Neural progenitor cell (in vitro differentiated cells): Measurements from ENCODE around the gene FYB1. TPM values are rescaled to one million over a fixed set of nuclear protein-coding genes. Genes with fewer than 3 reads are reported as not detected.

Source experiments
- DNase-seq: peaks from one replicate; pipeline ENCODE4 v3.0.0-alpha.2; 2016; ENCODE audit warnings: low spot score
- H2AFZ ChIP-seq: fragments of 200-600 bp; sonication (generic); replicated peaks from 2 replicates; pipeline ENCODE4 v1.6.1; 2016; ENCODE audit warnings: antibody characterized with exemption
- H3F3A ChIP-seq: fragments of 200-600 bp; sonication (generic); 2 replicates; pipeline ENCODE4 v1.6.1; 2016; ENCODE audit warnings: antibody characterized with exemption, low read depth
- H3K27ac ChIP-seq: fragments of 200-600 bp; sonication (generic); 2 replicates; pipeline ENCODE4 v1.5.1; 2016; ENCODE audit warnings: mild to moderate bottlenecking
- H3K27me3 ChIP-seq: fragments of 200-600 bp; sonication (generic); 2 replicates; pipeline ENCODE4 v1.6.1; 2016; ENCODE audit warnings: mild to moderate bottlenecking, moderate library complexity
- H3K36me3 ChIP-seq: fragments of 200-600 bp; sonication (generic); 2 replicates; pipeline ENCODE4 v1.5.1; 2016
- H3K4me1 ChIP-seq: fragments of 200-600 bp; sonication (generic); 2 replicates; pipeline ENCODE4 v1.6.1; 2016; ENCODE audit warnings: mixed run types
- H3K4me2 ChIP-seq: fragments of 200-600 bp; sonication (generic); 2 replicates; pipeline ENCODE4 v1.6.1; 2016
- H3K4me3 ChIP-seq: fragments of 200-600 bp; sonication (generic); 2 replicates; pipeline ENCODE4 v1.5.1; 2016
- H3K79me2 ChIP-seq: fragments of 200-600 bp; sonication (generic); 2 replicates; pipeline ENCODE4 v1.6.1; 2016; ENCODE audit warnings: low read depth
- H3K9ac ChIP-seq: fragments of 200-600 bp; sonication (generic); 2 replicates; pipeline ENCODE4 v1.6.1; 2016
- H3K9me3 ChIP-seq: fragments of 200-600 bp; sonication (generic); 2 replicates; pipeline ENCODE4 v1.5.1; 2016; ENCODE audit warnings: low read depth
- H4K20me1 ChIP-seq: fragments of 200-600 bp; sonication (generic); 2 replicates; pipeline ENCODE4 v1.6.1; 2016; ENCODE audit warnings: low read depth
- H3K27ac Mint-ChIP-seq: 3 replicates; pipeline ENCODE4 v1.8.0; 2021; ENCODE audit warnings: mixed read lengths
- H3K27me3 Mint-ChIP-seq: 2 replicates; pipeline ENCODE4 v1.8.0; 2022; ENCODE audit warnings: low read depth, mild to moderate bottlenecking, inconsistent platforms, moderate library complexity, mixed read lengths; ENCODE audit not compliant: insufficient read depth
- H3K36me3 Mint-ChIP-seq: 3 replicates; pipeline ENCODE4 v1.8.0; 2021; ENCODE audit warnings: mixed read lengths
- H3K4me1 Mint-ChIP-seq: 3 replicates; pipeline ENCODE4 v1.8.0; 2021; ENCODE audit warnings: mixed read lengths
- H3K4me3 Mint-ChIP-seq: 3 replicates; pipeline ENCODE4 v1.8.0; 2021; ENCODE audit warnings: mild to moderate bottlenecking, moderate library complexity, mixed read lengths
- H3K9me3 Mint-ChIP-seq: 3 replicates; pipeline ENCODE4 v1.8.0; 2020; ENCODE audit warnings: mixed read lengths
- EZH2 ChIP-seq: fragments of 200-600 bp; sonication (generic); IDR thresholded peaks from 2 replicates; pipeline ENCODE4 v1.6.1; 2017; ENCODE audit warnings: antibody characterized with exemption, mild to moderate bottlenecking, moderate library complexity
- EZH2phosphoT487 ChIP-seq: fragments of 200-600 bp; sonication (generic); IDR thresholded peaks from 2 replicates; pipeline ENCODE4 v1.6.1; 2017; ENCODE audit warnings: antibody characterized with exemption
- total RNA-seq: library from RNA; depleted of rRNA; stranded (reverse); fragments of >200 nt; gene quantifications from 2 replicates; pipeline ENCODE4 v1.2.3, GENCODE V29; 2015; ENCODE audit warnings: low replicate concordance
- TF ChIP-seq, protein P1 (sequence below): fragments of 200-600 bp; sonication (generic); IDR thresholded peaks from 2 replicates; pipeline ENCODE4 v1.5.1; 2017; ENCODE audit warnings: antibody characterized with exemption, mild to moderate bottlenecking

FYB1 gene
- total RNA-seq, 1 donor from 2014 or later, result not detected

DNA sequence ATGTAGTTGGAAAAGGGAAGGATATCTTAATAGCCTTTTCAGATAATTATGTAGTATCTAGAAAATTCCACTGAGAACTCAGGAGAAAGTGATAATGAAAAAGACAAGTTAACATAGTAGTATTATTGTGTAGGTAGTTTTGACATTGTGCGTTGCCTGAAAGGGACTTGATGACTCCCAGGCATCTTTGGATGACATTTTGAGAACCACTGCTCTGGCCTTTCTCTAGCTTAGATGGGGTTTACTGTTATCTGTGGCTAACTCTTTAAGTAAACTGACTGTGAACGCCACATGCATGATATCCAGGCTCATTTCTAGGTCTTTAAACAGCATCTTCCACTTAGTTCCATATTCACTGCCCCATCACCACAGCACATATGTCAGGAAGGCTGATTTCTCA lies 14.4 kb upstream of the FYB1 start:
- Mint-ChIP-seq H3K27ac (no peak overlapping the region), H3K4me1 (no peaks in the 10 kb centered on the region), H3K4me3 (no peak overlapping the region), H3K36me3 (no peaks in the 10 kb centered on the region), H3K27me3 (no peaks in the 10 kb centered on the region), H3K9me3 (no peaks in the 10 kb centered on the region)
- Histone ChIP-seq H3K9me3 (no peaks in the 10 kb centered on the region), H4K20me1 (no peaks in the 10 kb centered on the region), H3K9ac (no peak overlapping the region), H2AFZ (no peak overlapping the region), H3K27me3 (no peaks in the 10 kb centered on the region), H3K4me1 (no peaks in the 10 kb centered on the region), H3K36me3 (no peaks in the 10 kb centered on the region), H3K79me2 (no peaks in the 10 kb centered on the region), H3K4me3 (no peak overlapping the region), H3K4me2 (no peak overlapping the region), H3F3A (no peaks in the 10 kb centered on the region), H3K27ac (no peak overlapping the region)
- TF ChIP-seq EZH2phosphoT487, result no peak
- TF ChIP-seq, protein P1, sequence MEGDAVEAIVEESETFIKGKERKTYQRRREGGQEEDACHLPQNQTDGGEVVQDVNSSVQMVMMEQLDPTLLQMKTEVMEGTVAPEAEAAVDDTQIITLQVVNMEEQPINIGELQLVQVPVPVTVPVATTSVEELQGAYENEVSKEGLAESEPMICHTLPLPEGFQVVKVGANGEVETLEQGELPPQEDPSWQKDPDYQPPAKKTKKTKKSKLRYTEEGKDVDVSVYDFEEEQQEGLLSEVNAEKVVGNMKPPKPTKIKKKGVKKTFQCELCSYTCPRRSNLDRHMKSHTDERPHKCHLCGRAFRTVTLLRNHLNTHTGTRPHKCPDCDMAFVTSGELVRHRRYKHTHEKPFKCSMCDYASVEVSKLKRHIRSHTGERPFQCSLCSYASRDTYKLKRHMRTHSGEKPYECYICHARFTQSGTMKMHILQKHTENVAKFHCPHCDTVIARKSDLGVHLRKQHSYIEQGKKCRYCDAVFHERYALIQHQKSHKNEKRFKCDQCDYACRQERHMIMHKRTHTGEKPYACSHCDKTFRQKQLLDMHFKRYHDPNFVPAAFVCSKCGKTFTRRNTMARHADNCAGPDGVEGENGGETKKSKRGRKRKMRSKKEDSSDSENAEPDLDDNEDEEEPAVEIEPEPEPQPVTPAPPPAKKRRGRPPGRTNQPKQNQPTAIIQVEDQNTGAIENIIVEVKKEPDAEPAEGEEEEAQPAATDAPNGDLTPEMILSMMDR, result no peak
- no peak for TF ChIP-seq EZH2
- no peak for DNase-seq

DNA sequence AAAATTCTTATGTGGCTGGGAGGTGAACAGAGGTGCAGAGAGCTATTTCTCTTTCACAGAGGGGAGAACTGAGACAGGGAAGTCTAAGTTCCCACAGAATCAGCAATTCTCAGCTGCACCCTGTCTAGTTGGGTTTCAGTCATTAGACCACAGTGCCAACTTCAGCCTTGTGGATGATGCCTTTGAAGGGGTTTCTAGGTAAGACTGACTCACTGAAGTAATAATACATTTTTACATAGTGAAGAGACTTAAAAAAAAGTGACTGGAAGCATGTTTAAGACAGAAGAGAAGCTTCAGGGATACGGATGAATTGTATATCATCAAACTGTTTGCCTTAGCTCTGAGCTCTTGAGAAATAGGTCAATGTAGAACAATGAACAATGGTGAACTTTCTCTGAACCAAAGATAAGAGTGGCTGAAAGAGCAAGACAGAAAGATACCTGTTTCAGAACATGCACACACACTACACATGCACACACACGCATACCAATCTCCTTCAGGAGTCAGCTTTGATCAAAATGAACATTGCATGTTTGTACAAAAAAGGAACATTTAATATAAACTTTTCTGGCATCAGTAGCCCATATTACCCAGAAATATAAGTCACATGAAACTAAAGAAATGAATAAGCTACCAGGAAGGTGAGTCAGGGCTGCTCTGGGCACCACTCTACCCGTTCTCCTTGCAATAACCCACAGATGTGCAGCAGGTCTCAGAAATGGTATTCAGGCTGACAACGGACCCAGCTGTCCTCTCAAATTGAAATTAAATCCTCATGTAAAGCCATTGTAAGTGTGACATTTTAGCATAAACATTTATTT lies 12.6 kb upstream of the FYB1 start:
- Mint-ChIP-seq H3K4me1 (no peaks in the 10 kb centered on the region), H3K27me3 (no peaks in the 10 kb centered on the region)
- H2AFZ ChIP-seq, result no peak overlapping the region

DNA sequence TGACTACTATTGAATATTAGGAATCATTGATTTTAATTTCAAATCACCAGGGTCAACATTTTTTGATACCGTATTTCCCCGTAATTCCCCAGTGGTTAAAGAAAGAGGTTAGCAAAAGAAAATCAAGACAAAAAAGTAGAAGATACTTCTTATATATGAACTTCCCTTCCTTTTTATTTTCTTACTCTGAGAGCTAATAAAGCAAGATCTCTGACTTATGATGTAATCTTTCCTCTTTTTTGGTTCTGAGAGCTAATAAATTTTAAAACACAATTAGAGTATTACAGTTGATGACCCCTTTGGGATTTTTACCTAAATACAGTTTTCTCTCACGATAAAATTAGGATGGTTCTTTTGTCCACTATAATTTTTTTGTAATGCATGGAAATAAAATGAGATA lies 9.2 kb upstream of the FYB1 start:
- Histone ChIP-seq H3K4me2 (no peak overlapping the region), H3K27ac (no peak overlapping the region), H3K36me3 (no peaks in the 10 kb centered on the region), H2AFZ (no peak overlapping the region), H3K79me2 (no peaks in the 10 kb centered on the region), H3K4me3 (no peak overlapping the region), H4K20me1 (no peaks in the 10 kb centered on the region), H3K9me3 (no peaks in the 10 kb centered on the region), H3K27me3 (no peaks in the 10 kb centered on the region), H3K9ac (no peak overlapping the region), H3F3A (no peaks in the 10 kb centered on the region), H3K4me1 (peaks cover 8% of the 10 kb centered on the region)
- no peak for TF ChIP-seq EZH2phosphoT487
- Mint-ChIP-seq H3K27me3 (no peaks in the 10 kb centered on the region), H3K27ac (no peak overlapping the region), H3K4me3 (no peak overlapping the region), H3K4me1 (no peaks in the 10 kb centered on the region), H3K9me3 (no peaks in the 10 kb centered on the region), H3K36me3 (no peaks in the 10 kb centered on the region)
- no peak for DNase-seq

More for the DNA sequence above, 12.6 kb upstream of the FYB1 start:
- no peak overlapping the region for H3K4me2 ChIP-seq
- H3K4me1 ChIP-seq, result no peaks in the 10 kb centered on the region
- H3K79me2 ChIP-seq, result no peaks in the 10 kb centered on the region
- H3F3A ChIP-seq, result no peaks in the 10 kb centered on the region
- DNase-seq, result no peak
- H3K36me3 ChIP-seq, result no peaks in the 10 kb centered on the region
- TF ChIP-seq, protein P1, result no peak
- no peak for TF ChIP-seq EZH2phosphoT487
- Mint-ChIP-seq H3K27ac (no peak overlapping the region), H3K9me3 (no peaks in the 10 kb centered on the region), H3K36me3 (no peaks in the 10 kb centered on the region), H3K4me3 (no peak overlapping the region)
- no peak overlapping the region for H3K9ac ChIP-seq
- no peak overlapping the region for H3K27ac ChIP-seq
- no peak overlapping the region for H3K4me3 ChIP-seq
- H3K9me3 ChIP-seq, result no peaks in the 10 kb centered on the region
- H4K20me1 ChIP-seq, result no peaks in the 10 kb centered on the region
- no peaks in the 10 kb centered on the region for H3K27me3 ChIP-seq

DNA sequence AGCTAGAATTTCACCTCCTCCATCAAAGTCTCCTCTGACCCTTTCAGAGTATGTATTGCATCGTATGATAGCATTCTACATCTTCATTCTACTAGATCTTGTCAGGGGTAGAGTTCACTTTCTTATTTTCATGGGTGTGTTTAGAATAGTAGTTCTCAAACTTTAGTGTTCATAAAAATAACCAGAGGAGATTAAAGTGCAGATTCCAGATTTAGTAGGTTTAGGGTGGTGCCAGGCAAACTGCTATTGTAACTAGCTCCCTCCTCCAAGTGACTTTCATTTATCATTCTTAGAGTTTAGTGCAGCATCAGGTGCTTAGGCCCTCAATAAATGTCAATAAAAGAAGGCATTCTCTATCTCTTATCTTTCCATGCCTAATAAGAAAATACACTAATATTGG lies 7.2 kb upstream of the FYB1 start:
- H3F3A ChIP-seq, result no peaks in the 10 kb centered on the region
- no peak overlapping the region for H3K27ac ChIP-seq
- Mint-ChIP-seq H3K4me3 (no peak overlapping the region), H3K4me1 (no peaks in the 10 kb centered on the region), H3K9me3 (no peaks in the 10 kb centered on the region), H3K27ac (no peak overlapping the region), H3K36me3 (no peaks in the 10 kb centered on the region), H3K27me3 (no peaks in the 10 kb centered on the region)
- no peaks in the 10 kb centered on the region for H4K20me1 ChIP-seq
- no peak overlapping the region for H3K4me3 ChIP-seq
- no peak overlapping the region for H3K9ac ChIP-seq
- no peaks in the 10 kb centered on the region for H3K27me3 ChIP-seq
- H3K9me3 ChIP-seq, result no peaks in the 10 kb centered on the region
- H3K79me2 ChIP-seq, result no peaks in the 10 kb centered on the region
- H3K4me1 ChIP-seq, result peaks cover 8% of the 10 kb centered on the region
- H3K36me3 ChIP-seq, result no peaks in the 10 kb centered on the region
- TF ChIP-seq EZH2 (no peak), EZH2phosphoT487 (no peak)
- TF ChIP-seq, protein P1, result no peak
- H2AFZ ChIP-seq, result peak overlapping the region; percentile 71
- DNase-seq, result no peak
- H3K4me2 ChIP-seq, result no peak overlapping the region
